ENCODE data around the gene BRMS1. TPM values are rescaled to one million over a fixed set of nuclear protein-coding genes. Genes with fewer than 3 reads are reported as not detected.

The BRMS1 gene
- total RNA-seq, 1 experiment from 2014 or later: 58.1 TPM

- H3K27ac Mint-ChIP-seq (ENCODE audit: unreplicated experiment): no peak overlapping the region
- no peak overlapping the region for H3K4me3 Mint-ChIP-seq (ENCODE audit: unreplicated experiment)
- H3K9me3 Mint-ChIP-seq (ENCODE audit: unreplicated experiment): no peaks in the 10 kb centered on the region
- Histone ChIP-seq H3K4me1 (peaks cover 28% of the 10 kb centered on the region), H3K9me3 (no peaks in the 10 kb centered on the region), H3K4me3 (ENCODE audit: low read depth, low read length) (no peak overlapping the region), H3K27me3 (replicated peaks; ENCODE audit: control insufficient read depth, insufficient read depth, low read length) (no peaks in the 10 kb centered on the region), H3K36me3 (ENCODE audit: control insufficient read depth, insufficient read depth, low read length) (no peaks in the 10 kb centered on the region)
- POLR2A ChIA-PET: no interaction called here
- CTCF ChIA-PET: interaction anchor here (1.1 to 2.0 kb wide), 2 partner anchors 19 to 43 kb away, joined by 3 to 8 read pairs; partner anchors contain the start of gene YIF1A
- no peaks in the 10 kb centered on the region for H3K27me3 Mint-ChIP-seq (ENCODE audit: insufficient read depth, unreplicated experiment)
- BruUV-seq (replicated peaks): no TSS peak
- TF ChIP-seq, protein P1, sequence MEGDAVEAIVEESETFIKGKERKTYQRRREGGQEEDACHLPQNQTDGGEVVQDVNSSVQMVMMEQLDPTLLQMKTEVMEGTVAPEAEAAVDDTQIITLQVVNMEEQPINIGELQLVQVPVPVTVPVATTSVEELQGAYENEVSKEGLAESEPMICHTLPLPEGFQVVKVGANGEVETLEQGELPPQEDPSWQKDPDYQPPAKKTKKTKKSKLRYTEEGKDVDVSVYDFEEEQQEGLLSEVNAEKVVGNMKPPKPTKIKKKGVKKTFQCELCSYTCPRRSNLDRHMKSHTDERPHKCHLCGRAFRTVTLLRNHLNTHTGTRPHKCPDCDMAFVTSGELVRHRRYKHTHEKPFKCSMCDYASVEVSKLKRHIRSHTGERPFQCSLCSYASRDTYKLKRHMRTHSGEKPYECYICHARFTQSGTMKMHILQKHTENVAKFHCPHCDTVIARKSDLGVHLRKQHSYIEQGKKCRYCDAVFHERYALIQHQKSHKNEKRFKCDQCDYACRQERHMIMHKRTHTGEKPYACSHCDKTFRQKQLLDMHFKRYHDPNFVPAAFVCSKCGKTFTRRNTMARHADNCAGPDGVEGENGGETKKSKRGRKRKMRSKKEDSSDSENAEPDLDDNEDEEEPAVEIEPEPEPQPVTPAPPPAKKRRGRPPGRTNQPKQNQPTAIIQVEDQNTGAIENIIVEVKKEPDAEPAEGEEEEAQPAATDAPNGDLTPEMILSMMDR (IDR thresholded peaks at IDR 0.05; ENCODE audit: insufficient read depth in 1 of 2, low read depth in 1 of 2, low read length in 1 of 2, severe bottlenecking in 1 of 2, unreplicated experiment in 1 of 2): no peak
- DNase-seq: no peak
- peaks cover 24% of the 10 kb centered on the region for H3K4me1 Mint-ChIP-seq (ENCODE audit: low read depth, unreplicated experiment)
- intact Hi-C loops (cut with micrococcal nuclease; ENCODE audit: unreplicated experiment): no loop called here
- peaks cover 21% of the 10 kb centered on the region for H3K36me3 Mint-ChIP-seq (ENCODE audit: insufficient read depth, unreplicated experiment)
These were observed 13.1 kb downstream of the BRMS1 start for GRCh38 chr11:66331542-66332370.

DNA sequence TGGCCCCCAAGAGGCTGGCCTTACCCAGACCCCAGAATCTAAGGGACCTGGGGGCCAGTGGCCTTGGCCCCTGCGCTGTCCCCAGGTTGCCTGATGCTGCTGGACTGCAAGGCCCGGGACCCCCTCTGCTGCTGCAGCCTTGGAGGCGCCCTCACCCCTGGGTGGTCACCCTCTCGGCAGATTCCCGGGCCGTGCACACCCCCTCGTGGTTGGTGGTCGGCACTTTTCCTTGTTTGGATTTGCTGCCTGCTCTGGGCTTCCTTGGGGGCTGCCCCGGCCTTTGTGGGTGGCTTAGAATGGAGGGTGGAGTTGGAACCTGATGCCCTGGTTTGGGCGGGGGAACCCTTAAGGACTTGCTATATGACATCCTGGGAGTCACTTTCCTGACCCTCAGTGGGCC lies 14.0 kb downstream of the BRMS1 start:
- H3K9me3 Mint-ChIP-seq (ENCODE audit: unreplicated experiment): no peaks in the 10 kb centered on the region
- ChIA-PET CTCF (interaction anchor here (0.6 to 2.0 kb wide), 2 partner anchors 14 to 19 kb away, joined by 3 to 8 read pairs; partner anchors contain the start of gene CD248), POLR2A (no interaction called here)

GRCh38 chr11:66329165-66329673 lies 15.7 kb downstream of the BRMS1 start:
- no TSS peak for BruUV-seq (replicated peaks)
- peaks cover 17% of the 10 kb centered on the region for H3K4me1 Mint-ChIP-seq (ENCODE audit: low read depth, unreplicated experiment)
- H3K27me3 ChIP-seq (replicated peaks; ENCODE audit: control insufficient read depth, insufficient read depth, low read length): no peaks in the 10 kb centered on the region
- POLR2A ChIA-PET: interaction anchor here (1.2 kb wide), 1 partner anchor 17 kb away, joined by 3 read pairs; no protein-coding TSS in a partner anchor
- intact Hi-C loops (cut with micrococcal nuclease; ENCODE audit: unreplicated experiment): loop anchor here (2.0 kb wide), 1 partner anchor 40 kb away; the partner anchor contains the start of gene YIF1A
- H3K9me3 Mint-ChIP-seq (ENCODE audit: unreplicated experiment): no peaks in the 10 kb centered on the region
- peaks cover 41% of the 10 kb centered on the region for H3K4me1 ChIP-seq
- H3K4me3 ChIP-seq (ENCODE audit: low read depth, low read length): no peak overlapping the region
- CTCF ChIA-PET: interaction anchor here (0.7 to 3.0 kb wide), 3 partner anchors 11 to 147 kb away, joined by 4 to 34 read pairs (median 5); no protein-coding TSS in a partner anchor
- H3K4me3 Mint-ChIP-seq (ENCODE audit: unreplicated experiment): no peak overlapping the region
- no peak for DNase-seq
- peaks cover 10% of the 10 kb centered on the region for H3K36me3 Mint-ChIP-seq (ENCODE audit: insufficient read depth, unreplicated experiment)
- no peaks in the 10 kb centered on the region for H3K27me3 Mint-ChIP-seq (ENCODE audit: insufficient read depth, unreplicated experiment)
- H3K27ac Mint-ChIP-seq (ENCODE audit: unreplicated experiment): no peak overlapping the region
- no peaks in the 10 kb centered on the region for H3K36me3 ChIP-seq (ENCODE audit: control insufficient read depth, insufficient read depth, low read length)
- TF ChIP-seq, protein P1 (IDR thresholded peaks at IDR 0.05; ENCODE audit: insufficient read depth in 1 of 2, low read depth in 1 of 2, low read length in 1 of 2, severe bottlenecking in 1 of 2, unreplicated experiment in 1 of 2): no peak
- no peaks in the 10 kb centered on the region for H3K9me3 ChIP-seq

More for the DNA sequence above, 14.0 kb downstream of the BRMS1 start:
- Histone ChIP-seq H3K9me3 (no peaks in the 10 kb centered on the region), H3K27me3 (replicated peaks; ENCODE audit: control insufficient read depth, insufficient read depth, low read length) (no peaks in the 10 kb centered on the region), H3K4me3 (ENCODE audit: low read depth, low read length) (no peak overlapping the region), H3K36me3 (ENCODE audit: control insufficient read depth, insufficient read depth, low read length) (no peaks in the 10 kb centered on the region), H3K4me1 (peaks cover 28% of the 10 kb centered on the region)
- DNase-seq: no peak
- intact Hi-C loops (cut with micrococcal nuclease; ENCODE audit: unreplicated experiment): no loop called here
- H3K27me3 Mint-ChIP-seq (ENCODE audit: insufficient read depth, unreplicated experiment): no peaks in the 10 kb centered on the region
- H3K4me3 Mint-ChIP-seq (ENCODE audit: unreplicated experiment): no peak overlapping the region
- peaks cover 14% of the 10 kb centered on the region for H3K36me3 Mint-ChIP-seq (ENCODE audit: insufficient read depth, unreplicated experiment)
- H3K27ac Mint-ChIP-seq (ENCODE audit: unreplicated experiment): no peak overlapping the region
- H3K4me1 Mint-ChIP-seq (ENCODE audit: low read depth, unreplicated experiment): peaks cover 17% of the 10 kb centered on the region
- BruUV-seq (replicated peaks): no TSS peak
- TF ChIP-seq, protein P1 (IDR thresholded peaks at IDR 0.05; ENCODE audit: insufficient read depth in 1 of 2, low read depth in 1 of 2, low read length in 1 of 2, severe bottlenecking in 1 of 2, unreplicated experiment in 1 of 2): no peak

Data from Caco-2 (cell line).